ENCODE results near the gene UMOD. TPM values are rescaled to one million over a fixed set of nuclear protein-coding genes. Genes with fewer than 3 reads are reported as not detected.

The UMOD gene
- total RNA-seq, 2 experiments from 2014 or later, result not detected

GRCh38 chr16:20307240-20307671 lies 45.3 kb downstream of the UMOD start:
- POLR2A ChIA-PET, result interaction anchor here (1.1 kb wide), 1 partner anchor 398 kb away, joined by 4 read pairs; no protein-coding TSS in a partner anchor
- no peaks in the 10 kb centered on the region for H3K4me1 ChIP-seq (ENCODE audit: insufficient read depth, low read length, poor library complexity, severe bottlenecking)
- intact Hi-C loops (cut with micrococcal nuclease; ENCODE audit: unreplicated experiment), result no loop called here
- H3K4me2 ChIP-seq (ENCODE audit: low read length), result no peak overlapping the region
- CTCF ChIA-PET (ENCODE audit: unreplicated experiment), result no interaction called here
- no peaks in the 10 kb centered on the region for H3K9me3 ChIP-seq (ENCODE audit: low read length)
- no peaks in the 10 kb centered on the region for H3K9me2 ChIP-seq (ENCODE audit: insufficient read depth, low read length)
- H3K36me3 ChIP-seq (ENCODE audit: insufficient read depth, low read length), result no peaks in the 10 kb centered on the region
- H4K20me1 ChIP-seq (ENCODE audit: insufficient read depth, low read length), result no peaks in the 10 kb centered on the region
- no peak overlapping the region for H3K4me3 ChIP-seq (ENCODE audit: low read depth, low read length, poor library complexity, severe bottlenecking)
- DNase-seq (ENCODE audit: low spot score), result no peak
- BruUV-seq (replicated peaks), result no TSS peak
- H3K79me2 ChIP-seq (ENCODE audit: insufficient read depth, low read depth, low read length), result no peaks in the 10 kb centered on the region
- TF ChIP-seq EZH2phosphoT487 (IDR thresholded peaks at IDR 0.05; ENCODE audit: borderline replicate concordance, low read depth, low read length) (no peak), CTCF (conservative IDR thresholded peaks at IDR 0.05; ENCODE audit: low read length) (no peak)
- no peak overlapping the region for H2AFZ ChIP-seq (ENCODE audit: low read length)
- H3K27ac ChIP-seq (ENCODE audit: low read depth, low read length, poor library complexity, severe bottlenecking), result no peak overlapping the region

GRCh38 chr16:20306401-20306800 lies 46.1 kb downstream of the UMOD start:
- TF ChIP-seq CTCF (conservative IDR thresholded peaks at IDR 0.05; ENCODE audit: low read length) (no peak), EZH2phosphoT487 (IDR thresholded peaks at IDR 0.05; ENCODE audit: borderline replicate concordance, low read depth, low read length) (no peak)
- no peaks in the 10 kb centered on the region for H3K4me1 ChIP-seq (ENCODE audit: insufficient read depth, low read length, poor library complexity, severe bottlenecking)
- no peak for DNase-seq (ENCODE audit: low spot score)
- no peak overlapping the region for H2AFZ ChIP-seq (ENCODE audit: low read length)
- no TSS peak for BruUV-seq (replicated peaks)
- no peaks in the 10 kb centered on the region for H3K9me2 ChIP-seq (ENCODE audit: insufficient read depth, low read length)
- no peaks in the 10 kb centered on the region for H4K20me1 ChIP-seq (ENCODE audit: insufficient read depth, low read length)
- intact Hi-C loops (cut with micrococcal nuclease; ENCODE audit: unreplicated experiment), result no loop called here
- no peak overlapping the region for H3K4me2 ChIP-seq (ENCODE audit: low read length)
- H3K36me3 ChIP-seq (ENCODE audit: insufficient read depth, low read length), result no peaks in the 10 kb centered on the region
- POLR2A ChIA-PET, result interaction anchor here (1.1 kb wide), 1 partner anchor 397 kb away, joined by 4 read pairs; no protein-coding TSS in a partner anchor
- CTCF ChIA-PET (ENCODE audit: unreplicated experiment), result no interaction called here
- H3K4me3 ChIP-seq (ENCODE audit: low read depth, low read length, poor library complexity, severe bottlenecking), result no peak overlapping the region
- no peaks in the 10 kb centered on the region for H3K9me3 ChIP-seq (ENCODE audit: low read length)
- no peaks in the 10 kb centered on the region for H3K79me2 ChIP-seq (ENCODE audit: insufficient read depth, low read depth, low read length)
- no peak overlapping the region for H3K27ac ChIP-seq (ENCODE audit: low read depth, low read length, poor library complexity, severe bottlenecking)

GRCh38 chr16:20303012-20303411 lies 49.5 kb downstream of the UMOD start:
- TF ChIP-seq CTCF (conservative IDR thresholded peaks at IDR 0.05; ENCODE audit: low read length), result no peak
- TF ChIP-seq EZH2phosphoT487 (IDR thresholded peaks at IDR 0.05; ENCODE audit: borderline replicate concordance, low read depth, low read length), result no peak
- no peaks in the 10 kb centered on the region for H3K79me2 ChIP-seq (ENCODE audit: insufficient read depth, low read depth, low read length)
- no peak overlapping the region for H3K4me2 ChIP-seq (ENCODE audit: low read length)
- H3K9me2 ChIP-seq (ENCODE audit: insufficient read depth, low read length), result no peaks in the 10 kb centered on the region
- no peaks in the 10 kb centered on the region for H3K9me3 ChIP-seq (ENCODE audit: low read length)
- BruUV-seq (replicated peaks), result no TSS peak
- H2AFZ ChIP-seq (ENCODE audit: low read length), result no peak overlapping the region
- no peak overlapping the region for H3K4me3 ChIP-seq (ENCODE audit: low read depth, low read length, poor library complexity, severe bottlenecking)
- DNase-seq (ENCODE audit: low spot score), result no peak
- ChIA-PET CTCF (ENCODE audit: unreplicated experiment) (no interaction called here), POLR2A (no interaction called here)
- H4K20me1 ChIP-seq (ENCODE audit: insufficient read depth, low read length), result no peaks in the 10 kb centered on the region
- intact Hi-C loops (cut with micrococcal nuclease; ENCODE audit: unreplicated experiment), result loop anchor here (5.0 kb wide), 1 partner anchor 106 kb away; no protein-coding TSS in a partner anchor
- H3K27ac ChIP-seq (ENCODE audit: low read depth, low read length, poor library complexity, severe bottlenecking), result no peak overlapping the region
- no peaks in the 10 kb centered on the region for H3K4me1 ChIP-seq (ENCODE audit: insufficient read depth, low read length, poor library complexity, severe bottlenecking)
- no peaks in the 10 kb centered on the region for H3K36me3 ChIP-seq (ENCODE audit: insufficient read depth, low read length)
